RCC 7860 (cell line): Measurements from ENCODE around the gene TUBA4B.
A peak's percentile ranks its signal among the peaks of the same experiment; 100 is the strongest.
"Not testable (repeated sequence)": the region's sequence is repeated elsewhere in the genome, so short reads cannot be mapped to it uniquely, and the experiment has no call there.

Source experiments
- DNase-seq: peaks from one replicate; pipeline ENCODE4 v3.0.0-alpha.2; 2015; ENCODE audit warnings: low spot score
- FAIRE-seq: peaks from 2 replicates; lab custom pipeline; 2012; peaks lifted over from hg19 to GRCh38; lab: Jason Lieb, UNC

Gene TUBA4B

DNA sequence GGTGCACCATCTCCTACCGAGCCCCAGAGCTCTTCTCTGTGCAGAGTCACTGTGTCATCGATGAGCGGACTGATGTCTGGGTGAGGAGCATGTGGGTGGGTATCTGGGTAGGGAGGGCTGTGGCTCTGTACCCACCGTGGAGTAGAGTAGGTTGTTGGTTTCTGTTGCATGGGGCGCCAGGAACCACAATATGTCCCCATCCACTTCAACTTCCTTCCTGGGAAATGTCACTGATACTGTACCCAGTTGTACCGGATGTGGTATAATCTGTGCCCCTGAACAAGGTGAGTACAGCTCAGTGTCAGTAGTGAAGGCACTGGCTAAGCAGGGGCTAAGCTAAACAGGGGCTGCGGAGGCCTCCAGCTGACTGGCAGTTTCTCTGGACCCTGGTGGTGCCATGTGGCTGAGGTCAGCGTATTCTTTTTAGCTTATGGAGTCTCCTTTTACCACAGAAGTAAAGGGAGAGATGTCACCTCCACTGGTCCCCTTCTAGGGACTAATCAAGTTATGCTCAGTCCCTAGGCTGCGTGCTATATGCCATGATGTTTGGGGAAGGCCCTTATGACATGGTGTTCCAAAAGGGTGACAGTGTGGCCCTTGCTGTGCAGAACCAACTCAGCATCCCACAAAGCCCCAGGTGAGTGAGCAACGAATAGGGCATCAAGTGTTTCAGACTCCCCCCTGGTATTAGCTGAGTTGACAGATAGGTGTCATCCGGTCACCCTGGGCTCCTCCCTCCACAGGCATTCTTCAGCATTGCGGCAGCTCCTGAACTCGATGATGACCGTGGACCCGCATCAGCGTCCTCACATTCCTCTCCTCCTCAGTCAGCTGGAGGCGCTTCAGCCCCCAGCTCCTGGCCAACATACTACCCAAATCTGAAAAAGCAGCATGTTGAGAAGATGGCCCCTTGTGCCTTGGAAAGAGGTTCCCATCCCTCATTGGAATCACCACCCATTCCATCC lies 5.1 kb upstream of the TUBA4B start:
- no peak for FAIRE-seq
- no peak for DNase-seq

DNA sequence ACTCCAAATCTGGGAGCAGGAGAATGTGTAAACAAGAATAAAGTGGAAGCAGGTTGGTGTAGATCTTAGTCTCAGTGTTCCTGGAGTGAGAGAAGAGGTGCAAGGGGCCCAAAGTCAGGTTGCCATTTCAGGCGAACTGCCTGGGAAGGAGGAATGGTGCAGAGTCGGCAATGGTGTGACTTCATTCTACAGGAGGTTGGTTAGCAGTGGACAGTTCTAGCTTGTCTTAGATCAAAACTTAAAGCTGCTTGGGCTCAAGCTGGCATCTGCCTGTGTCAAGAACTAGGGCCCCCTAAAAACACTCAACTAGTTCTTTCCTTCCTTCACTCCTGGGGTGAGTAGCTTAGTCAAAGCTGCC lies 4.2 kb upstream of the TUBA4B start:
- DNase-seq: no peak

DNA sequence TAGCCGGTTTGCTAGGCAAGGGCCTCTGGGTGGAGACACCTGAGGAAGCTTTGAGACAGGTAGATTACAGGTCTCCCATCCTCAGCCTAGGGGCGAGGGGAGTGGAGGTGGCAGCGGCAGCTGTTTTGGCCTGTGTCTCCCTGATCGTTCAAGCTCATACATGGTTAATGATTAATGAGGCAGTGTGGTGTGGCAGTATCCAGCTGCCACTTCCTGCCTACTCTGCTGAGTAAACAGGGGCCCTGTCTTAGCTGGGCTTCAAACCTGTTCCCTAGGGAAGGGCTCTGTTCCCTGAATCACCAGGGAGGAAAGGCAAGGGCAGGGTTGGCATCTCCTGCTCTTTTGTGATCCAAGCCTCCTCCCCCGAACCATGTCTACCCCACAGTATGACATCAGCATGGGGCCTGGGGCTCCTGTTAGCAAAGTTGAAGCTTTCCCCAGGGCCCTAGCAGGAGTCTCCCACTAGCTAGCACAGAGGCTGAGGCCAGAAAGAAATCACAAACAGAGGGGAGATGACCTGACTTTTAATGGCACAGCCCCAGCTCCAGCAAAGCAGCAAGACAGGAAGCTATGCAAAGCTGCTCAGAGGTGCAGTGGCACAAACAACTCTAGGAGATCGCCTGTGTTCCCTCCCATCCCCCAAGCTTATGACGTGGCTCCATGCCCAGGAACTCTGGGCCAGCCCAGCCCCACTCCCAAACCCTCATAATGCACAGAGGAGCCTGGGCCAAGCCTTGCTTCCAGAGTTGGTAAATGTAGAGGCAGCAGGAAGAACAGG lies 3.7 kb upstream of the TUBA4B start:
- peak; percentile 97 for DNase-seq
- peak; percentile 89 for FAIRE-seq

More for the DNA sequence above, 4.2 kb upstream of the TUBA4B start:
- no peak for FAIRE-seq

DNA sequence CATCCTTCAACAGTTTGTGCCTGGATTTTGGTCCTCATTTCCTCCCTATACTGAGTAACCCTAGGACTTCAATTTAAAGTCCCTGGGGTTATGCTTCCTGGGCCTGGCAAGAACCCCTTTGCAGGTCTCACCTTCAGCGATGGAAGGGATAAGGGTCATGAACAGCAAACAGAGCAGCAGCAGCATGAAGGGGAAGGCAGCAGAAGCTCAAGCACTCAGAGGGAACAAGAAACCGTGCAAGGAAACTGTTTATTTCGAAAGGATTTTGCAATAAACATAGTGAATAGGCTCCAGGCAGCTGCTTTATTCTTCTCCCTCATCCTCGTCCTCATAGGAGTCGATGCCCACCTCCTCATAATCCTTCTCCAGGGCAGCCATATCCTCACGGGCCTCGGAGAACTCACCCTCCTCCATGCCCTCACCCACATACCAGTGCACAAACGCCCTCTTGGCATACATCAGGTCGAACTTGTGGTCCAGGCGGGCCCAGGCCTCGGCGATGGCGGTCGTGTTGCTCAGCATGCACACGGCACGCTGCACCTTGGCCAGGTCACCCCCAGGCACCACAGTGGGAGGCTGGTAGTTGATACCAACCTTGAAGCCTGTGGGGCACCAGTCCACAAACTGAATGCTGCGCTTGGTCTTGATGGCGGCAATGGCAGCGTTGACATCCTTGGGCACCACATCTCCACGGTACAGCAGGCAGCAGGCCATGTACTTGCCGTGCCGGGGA lies 2.8 kb upstream of the TUBA4B start:
- FAIRE-seq: no peak
- no peak for DNase-seq

DNA sequence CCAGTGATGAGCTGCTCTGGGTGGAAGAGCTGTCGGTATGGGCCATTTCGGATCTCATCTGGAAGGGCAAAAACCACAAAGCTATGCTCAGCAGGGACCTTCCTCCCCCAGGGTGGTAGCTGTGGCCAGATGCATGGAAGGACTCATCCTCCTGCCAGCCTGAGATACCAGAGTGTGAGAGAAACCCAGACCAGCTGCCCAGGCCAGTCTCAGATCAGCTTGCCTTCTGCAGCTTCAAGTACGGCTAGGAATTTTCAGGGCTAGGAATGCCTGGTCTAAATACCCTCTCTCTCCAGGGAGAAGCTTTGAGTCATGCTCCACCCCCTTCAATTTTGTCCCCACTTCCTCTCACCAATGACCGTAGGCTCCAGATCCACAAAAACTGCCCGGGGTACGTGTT lies 1.4 kb upstream of the TUBA4B start:
- FAIRE-seq (peak; percentile 70), DNase-seq (peak; percentile 69)

GRCh38 chr2:219252084-219252483 lies 959 bp upstream of the TUBA4B start:
- FAIRE-seq (no peak), DNase-seq (peak; percentile 29)

GRCh38 chr2:219252570-219252899 lies 508 bp upstream of the TUBA4B start:
- FAIRE-seq: no peak
- DNase-seq: no peak

- DNase-seq: peak; percentile 56
Observed at GRCh38 chr2:219253753-219254589, 928 bp downstream of the TUBA4B start, which contains the start of gene TUBA4A. TUBA4A (minus strand) TSS chr2:219253918; CDS start chr2:219253858, 60 bp downstream.

GRCh38 chr2:219254590-219255201 lies 1.7 kb downstream of the TUBA4B start:
- DNase-seq: no peak
- FAIRE-seq: no peak

More at GRCh38 chr2:219253753-219254589, 928 bp downstream of the TUBA4B start, which contains the start of gene TUBA4A:
- no peak for FAIRE-seq

- not testable (repeated sequence) for FAIRE-seq, DNase-seq
Observed at GRCh38 chr2:219258942-219259341, 5.9 kb downstream of the TUBA4B start.

DNA sequence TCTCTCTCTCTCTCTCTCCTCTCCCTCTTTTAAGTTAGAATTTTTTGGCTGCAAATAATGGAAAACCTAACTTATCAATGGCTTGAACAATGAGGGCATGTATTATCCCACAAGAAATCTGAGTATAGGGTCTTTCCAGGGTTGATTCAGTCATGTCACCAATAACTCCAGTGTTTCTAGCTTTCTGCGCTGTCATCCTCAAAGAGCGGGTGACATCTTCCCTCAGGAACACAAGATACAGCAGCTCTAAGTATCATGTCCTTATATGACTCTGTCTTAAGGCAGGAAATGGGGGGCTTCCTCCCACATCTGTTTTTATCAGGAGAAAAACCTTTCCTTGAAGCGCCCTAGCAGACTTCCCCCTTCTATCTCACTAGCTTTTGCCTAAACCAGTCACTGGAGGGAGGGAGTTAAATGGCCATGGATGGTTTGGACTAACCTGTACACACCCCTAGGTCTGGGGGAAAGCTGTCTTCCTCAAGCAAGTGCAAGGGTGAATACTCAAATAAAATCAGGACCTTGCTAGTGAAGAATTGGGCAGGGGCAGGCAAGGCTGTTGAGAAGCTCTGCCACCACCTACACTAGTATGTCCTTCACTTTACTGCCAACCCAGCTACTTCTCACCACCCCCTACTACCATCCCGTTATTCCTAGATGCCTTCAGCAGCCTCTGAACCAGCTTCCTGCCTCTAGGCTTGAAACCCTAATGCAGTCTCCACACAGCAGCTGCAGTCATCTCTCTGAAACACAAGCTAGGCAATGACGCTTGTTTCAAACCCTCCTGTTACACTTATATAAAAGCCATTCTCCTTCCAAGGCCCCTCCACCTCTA lies 8.2 kb downstream of the TUBA4B start:
- FAIRE-seq: no peak
- no peak for DNase-seq

GRCh38 chr2:219266232-219266631 lies 13.2 kb downstream of the TUBA4B start:
- no peak for DNase-seq
- FAIRE-seq: no peak

GRCh38 chr2:219266886-219267285 lies 13.8 kb downstream of the TUBA4B start:
- FAIRE-seq (no peak), DNase-seq (no peak)

- FAIRE-seq (no peak), DNase-seq (no peak)
Observed at GRCh38 chr2:219268294-219268693, 15.3 kb downstream of the TUBA4B start.

DNA sequence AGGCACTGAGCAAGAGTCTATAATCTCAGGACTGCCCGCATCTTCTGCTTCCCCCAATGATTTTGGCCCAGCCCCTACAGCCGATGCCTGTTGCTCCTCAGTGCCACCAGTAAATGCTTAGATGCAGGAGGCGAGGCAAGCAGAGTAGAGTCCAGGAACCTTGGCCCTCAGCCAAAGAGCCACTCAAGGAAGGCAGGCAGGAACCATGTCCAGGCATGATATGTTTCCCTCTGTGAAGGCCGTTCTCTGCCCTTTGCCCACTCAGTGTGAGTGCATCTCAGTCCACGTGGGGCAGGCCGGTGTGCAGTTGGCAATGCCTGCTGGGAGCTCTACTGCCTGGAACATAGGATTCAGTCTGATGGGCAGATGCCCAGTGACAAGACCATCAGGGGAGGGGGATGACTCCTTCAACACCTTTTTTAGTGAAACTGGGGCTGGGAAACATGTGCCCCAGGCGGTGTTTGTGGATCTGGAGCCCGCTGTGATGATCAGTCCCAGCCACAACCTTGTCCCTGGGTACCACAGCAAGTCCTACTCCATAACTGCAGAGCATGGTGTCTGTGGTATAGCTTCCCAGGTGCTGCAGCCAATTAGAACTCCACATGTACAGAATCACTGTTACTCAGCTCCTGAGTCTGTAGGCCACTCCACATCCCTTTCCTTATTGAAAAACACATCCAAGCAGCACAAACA lies 16.5 kb downstream of the TUBA4B start:
- FAIRE-seq (no peak), DNase-seq (no peak)

GRCh38 chr2:219270055-219270372 lies 17.0 kb downstream of the TUBA4B start:
- FAIRE-seq: no peak

DNA sequence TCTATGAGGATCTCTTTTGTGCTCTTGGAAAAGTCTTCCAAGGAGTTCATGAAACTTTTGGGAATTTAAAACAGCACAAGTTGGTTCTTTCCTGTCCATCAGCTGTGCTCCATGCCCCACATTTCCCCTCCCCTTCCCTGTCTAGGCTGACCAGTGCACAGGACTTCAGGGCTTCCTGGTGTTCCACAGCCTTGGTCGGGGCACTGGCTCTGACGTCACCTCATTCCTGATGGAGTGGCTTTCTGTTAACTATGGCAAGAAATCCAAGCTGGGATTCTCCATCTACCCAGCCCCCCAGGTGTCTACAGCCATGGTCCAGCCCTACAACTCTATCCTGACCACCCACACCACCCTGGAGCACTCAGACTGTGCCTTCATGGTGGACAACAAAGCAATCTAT lies 18.0 kb downstream of the TUBA4B start:
- no peak for FAIRE-seq

More at GRCh38 chr2:219270055-219270372, 17.0 kb downstream of the TUBA4B start:
- no peak for DNase-seq

GRCh38 chr2:219272356-219272755 lies 19.3 kb downstream of the TUBA4B start:
- DNase-seq: peak; percentile 45
- FAIRE-seq: peak; percentile 15

More for the DNA sequence above, 18.0 kb downstream of the TUBA4B start:
- no peak for DNase-seq
